Common myeloid progenitor, CD34-positive (primary cell): ENCODE data around the gene ST3GAL5.

Experiments
- CTCF ChIA-PET: fragments of 350-600 bp; sonication (Branson Sonifier 250); formaldehyde crosslinking; loops from one replicate; lab custom pipeline; 2021; ENCODE audit warnings: antibody characterized with exemption; lab: Charles Lee
- POLR2A ChIA-PET: fragments of 350-600 bp; sonication (Branson Sonifier 250); formaldehyde crosslinking; loops from one replicate; lab custom pipeline; 2021; ENCODE audit warnings: antibody characterized with exemption; lab: Charles Lee
- DNase-seq, 3 donors: peaks; one replicate each; pipeline versions ENCODE4 v3.0.0 to v3.0.0-alpha.2; 2013
- H3K27ac ChIP-seq, 2 experiments: 1 replicate in 1 of 2; 2 replicates in 1 of 2; pipeline ENCODE4 v1.7.0; 2013; ENCODE audit warnings: inconsistent platforms in 2 of 2, low read length in 2 of 2, mild to moderate bottlenecking in 2 of 2, low read depth in 1 of 2, moderate library complexity in 1 of 2; ENCODE audit not compliant: severe bottlenecking in 2 of 2, insufficient read depth in 1 of 2, poor library complexity in 1 of 2
- H3K27me3 ChIP-seq, 5 experiments: replicated peaks in 2 of 5; 1 replicate in 3 of 5; 2 replicates in 2 of 5; pipeline versions ENCODE4 v1.6.1 to v1.7.0; 2013; ENCODE audit warnings: low read length in 4 of 5, mild to moderate bottlenecking in 2 of 5, moderate library complexity in 2 of 5, inconsistent platforms in 1 of 5; ENCODE audit not compliant: insufficient read depth in 5 of 5, control insufficient read depth in 4 of 5
- H3K36me3 ChIP-seq, 4 experiments: 1 replicate in 2 of 4; 2 replicates in 2 of 4; pipeline versions ENCODE4 v1.6.1 to v1.7.0; 2013; ENCODE audit warnings: low read length in 3 of 4, control low read depth in 1 of 4, mild to moderate bottlenecking in 1 of 4; ENCODE audit not compliant: control insufficient read depth in 4 of 4, insufficient read depth in 4 of 4
- H3K4me1 ChIP-seq, 4 experiments: 1 replicate in 3 of 4; 2 replicates in 1 of 4; pipeline versions ENCODE4 v1.6.1 to v1.7.1; 2013; ENCODE audit warnings: low read length in 3 of 4, mild to moderate bottlenecking in 3 of 4, control low read depth in 1 of 4, inconsistent platforms in 1 of 4, moderate library complexity in 1 of 4; ENCODE audit not compliant: control insufficient read depth in 4 of 4, insufficient read depth in 4 of 4; ENCODE audit errors: control extremely low read depth in 1 of 4
- H3K4me3 ChIP-seq, 7 experiments: 1 replicate in 4 of 7; 2 replicates in 3 of 7; pipeline versions ENCODE4 v1.5.1 to v1.7.0; 2013; ENCODE audit warnings: mild to moderate bottlenecking in 7 of 7, low read length in 6 of 7, moderate library complexity in 6 of 7, inconsistent platforms in 2 of 7, low read depth in 2 of 7, control low read depth in 1 of 7; ENCODE audit not compliant: insufficient read depth in 4 of 7, control insufficient read depth in 1 of 7; ENCODE audit errors: extremely low read depth in 1 of 7
- H3K9me3 ChIP-seq, 5 experiments: 1 replicate in 4 of 5; 2 replicates in 1 of 5; pipeline versions ENCODE4 v1.6.1 to v1.7.1; 2013; ENCODE audit warnings: low read length in 4 of 5, mild to moderate bottlenecking in 2 of 5, inconsistent platforms in 1 of 5, low read depth in 1 of 5, moderate library complexity in 1 of 5; ENCODE audit not compliant: control insufficient read depth in 4 of 5, insufficient read depth in 2 of 5; ENCODE audit errors: control extremely low read depth in 1 of 5
- WGBS: methylation state at CpG from one replicate; pipeline ENCODE4 v1.1.5; 2013; ENCODE audit not compliant: insufficient coverage; 5-methylcytosine and 5-hydroxymethylcytosine counted together

Gene ST3GAL5

DNA sequence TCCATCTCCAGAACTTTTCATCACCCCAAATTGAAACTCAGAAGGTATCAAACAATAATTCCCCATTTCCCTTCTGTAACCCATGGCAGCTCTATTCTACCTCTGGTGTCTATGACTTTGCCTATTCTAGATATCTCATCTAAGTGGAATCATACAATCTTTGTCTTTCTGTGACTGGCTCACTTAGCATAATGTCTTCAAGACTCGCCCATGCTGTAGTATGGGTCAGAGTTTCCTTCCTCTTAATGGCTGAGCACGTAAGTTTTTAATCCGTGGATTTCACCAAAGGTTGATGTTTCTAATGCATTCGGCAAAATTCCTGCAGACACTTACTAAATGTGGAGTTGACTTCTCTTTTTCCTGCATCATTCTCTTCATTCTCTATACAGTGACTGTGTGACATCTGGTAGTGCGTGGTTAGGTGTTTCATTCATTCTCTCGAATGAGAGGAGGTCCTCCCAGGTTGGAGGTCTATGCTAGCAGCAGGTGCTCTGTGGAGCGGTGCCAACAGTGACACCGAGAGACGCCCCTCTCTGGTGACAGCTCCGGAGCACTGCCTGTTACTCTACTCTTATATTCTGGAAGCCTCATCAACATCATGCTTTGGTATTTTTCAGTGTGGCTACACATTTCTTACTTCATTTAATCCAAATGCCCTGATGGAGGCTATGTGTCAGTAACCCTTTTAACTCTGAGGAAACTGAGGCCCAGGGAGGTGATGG lies 84.9 kb downstream of the ST3GAL5 start:
- CTCF ChIA-PET: interaction anchor here (0.8 to 8.7 kb wide), 12 partner anchors 9 to 274 kb away, joined by 3 to 75 read pairs (median 4); partner anchors contain the start of genes ATOH8 and SFTPB
- 74% methylated on average over 8 of the region's 10 CpGs for WGBS
- H3K27me3 ChIP-seq: no peaks in the 10 kb centered on the region

DNA sequence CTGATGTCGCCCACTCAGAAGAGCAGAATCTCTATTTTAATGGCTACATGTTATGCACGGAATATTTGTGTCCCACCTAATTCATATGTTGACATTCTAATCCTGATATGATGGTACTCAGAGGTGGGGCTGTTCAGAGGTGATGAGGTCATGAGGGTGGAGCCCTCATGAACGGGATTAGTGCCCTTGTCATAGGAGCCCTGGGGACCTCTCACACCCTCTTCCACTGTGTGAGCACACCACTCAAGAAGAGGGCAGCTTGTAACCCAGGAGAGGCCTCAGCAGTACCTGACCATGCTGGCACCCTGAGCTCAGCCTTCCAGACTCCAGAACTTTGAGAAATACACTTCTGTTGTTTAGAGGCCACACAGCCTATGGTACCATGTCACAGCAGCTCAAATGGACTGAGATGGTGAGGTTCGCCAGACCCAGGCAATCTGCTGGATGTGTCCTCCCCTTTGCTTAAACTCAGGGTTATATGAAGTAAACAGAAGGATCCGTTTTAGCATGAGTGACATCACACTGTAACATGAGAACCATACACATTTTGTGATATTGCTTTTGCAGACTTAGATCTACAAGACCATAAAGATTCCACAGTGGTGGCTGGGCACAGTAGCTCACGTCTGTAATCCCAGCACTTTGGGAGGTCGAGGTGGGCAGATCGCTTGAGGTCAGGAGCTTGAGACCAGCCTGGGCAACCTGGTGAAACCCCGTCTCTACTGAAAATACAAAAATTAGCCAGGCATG lies 86.3 kb downstream of the ST3GAL5 start:
- Histone ChIP-seq H3K27ac (no peak overlapping the region), H3K9me3 (peaks cover 0 to 6% (median 2%) of the 10 kb centered on the region in 5 experiments), H3K4me3 (no peak overlapping the region), H3K36me3 (no peaks in the 10 kb centered on the region), H3K4me1 (peaks cover 0 to 9% (median 6%) of the 10 kb centered on the region in 4 experiments), H3K27me3 (no peaks in the 10 kb centered on the region)
- WGBS: 99% methylated on average over 7 of the region's 9 CpGs
- ChIA-PET POLR2A (no interaction called here), CTCF (interaction anchor here (1.1 to 8.7 kb wide), 8 partner anchors 11 to 73 kb away, joined by 3 to 75 read pairs (median 6); partner anchors contain the start of gene ATOH8)
- DNase-seq: no peak

More for the DNA sequence above, 84.9 kb downstream of the ST3GAL5 start:
- H3K36me3 ChIP-seq: no peaks in the 10 kb centered on the region
- H3K4me3 ChIP-seq: no peak overlapping the region
- H3K27ac ChIP-seq: no peak overlapping the region
- H3K9me3 ChIP-seq: peaks cover 0 to 6% (median 2%) of the 10 kb centered on the region in 5 experiments
- H3K4me1 ChIP-seq: peaks cover 0 to 9% (median 6%) of the 10 kb centered on the region in 4 experiments
- peak in 1 of 3 donors; percentile 21 for DNase-seq
- POLR2A ChIA-PET: no interaction called here

- Histone ChIP-seq H3K4me3 (no peak overlapping the region), H3K9me3 (peaks cover 0 to 6% (median 2%) of the 10 kb centered on the region in 5 experiments), H3K4me1 (peaks cover 0 to 9% (median 6%) of the 10 kb centered on the region in 4 experiments), H3K36me3 (no peaks in the 10 kb centered on the region), H3K27me3 (no peaks in the 10 kb centered on the region), H3K27ac (no peak overlapping the region)
- POLR2A ChIA-PET: no interaction called here
- 95% methylated on average over 5 of the region's 5 CpGs for WGBS
- DNase-seq: no peak
- CTCF ChIA-PET: interaction anchor here (1.6 to 8.7 kb wide), 6 partner anchors 10 to 72 kb away, joined by 4 to 75 read pairs (median 10); partner anchors contain the start of gene ATOH8
Observed at GRCh38 chr2:85801871-85802270, 86.9 kb downstream of the ST3GAL5 start.

DNA sequence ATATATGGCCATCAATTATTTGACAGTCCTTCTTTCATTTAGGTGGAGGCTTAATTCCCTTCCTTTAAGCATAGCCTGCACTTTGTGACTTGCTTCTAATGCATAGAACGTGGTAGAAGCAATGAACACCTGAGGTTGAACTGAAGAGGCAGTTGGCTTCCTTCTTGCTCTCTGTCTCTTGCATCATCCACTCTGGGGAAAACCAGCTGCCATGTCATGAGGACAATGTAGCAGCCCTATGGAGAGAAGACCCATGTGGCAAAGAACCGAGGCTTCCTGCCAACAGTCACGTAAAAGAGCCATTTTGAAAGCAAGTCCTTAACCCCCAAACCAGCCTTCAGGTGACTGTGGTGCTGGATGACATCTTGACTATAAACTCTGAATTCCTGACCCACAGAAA lies 88.2 kb downstream of the ST3GAL5 start:
- no peak for DNase-seq
- CTCF ChIA-PET: interaction anchor here (2.0 to 8.7 kb wide), 4 partner anchors 14 to 71 kb away, joined by 5 to 75 read pairs (median 10); partner anchors contain the start of gene ATOH8
- Histone ChIP-seq H3K27me3 (no peaks in the 10 kb centered on the region), H3K36me3 (no peaks in the 10 kb centered on the region), H3K4me3 (no peak overlapping the region), H3K27ac (no peak overlapping the region), H3K4me1 (peaks cover 0 to 9% (median 6%) of the 10 kb centered on the region in 4 experiments), H3K9me3 (peaks cover 0 to 6% (median 2%) of the 10 kb centered on the region in 5 experiments)
- POLR2A ChIA-PET: no interaction called here
- WGBS: 100% methylated on average over 3 of the region's 3 CpGs

DNA sequence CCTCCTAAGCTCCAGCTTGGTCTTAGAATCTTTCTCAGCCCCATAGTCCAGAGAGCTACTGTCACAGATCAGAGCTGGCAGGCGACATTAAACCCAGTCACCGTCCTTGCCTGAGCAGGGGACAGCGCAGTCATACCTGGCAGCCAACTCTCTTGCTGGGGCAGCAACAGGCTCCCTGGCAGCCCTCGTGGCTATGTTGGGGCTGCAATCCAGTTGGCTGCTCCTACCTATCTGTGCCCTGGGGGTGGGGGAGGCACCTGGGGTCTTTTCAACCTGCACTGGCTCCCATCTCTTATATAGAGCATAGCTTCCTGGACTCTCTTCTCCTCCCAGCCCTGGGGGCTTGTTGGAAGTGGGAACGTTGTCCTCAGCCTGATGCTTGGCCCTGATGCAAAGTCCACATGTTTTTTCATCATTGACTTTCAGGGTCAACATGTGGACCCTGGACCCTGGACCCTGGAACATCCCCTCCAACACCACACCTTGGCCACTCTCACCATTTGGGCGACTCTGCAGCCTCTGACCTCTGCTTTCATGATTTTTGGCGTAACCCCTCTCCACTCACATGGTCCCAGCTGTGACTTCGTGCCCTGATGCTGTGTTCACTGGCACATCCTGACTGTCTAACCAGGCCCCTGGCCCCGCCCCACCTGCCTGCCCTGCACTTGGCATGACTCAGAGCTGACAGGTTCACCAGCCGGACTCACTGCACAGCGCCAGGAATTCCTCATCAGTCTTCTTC lies 89.4 kb downstream of the ST3GAL5 start:
- Histone ChIP-seq H3K27ac (no peak overlapping the region), H3K4me1 (peaks cover 0 to 6% (median 4%) of the 10 kb centered on the region in 4 experiments), H3K36me3 (no peaks in the 10 kb centered on the region), H3K9me3 (peaks cover 0 to 6% (median 2%) of the 10 kb centered on the region in 5 experiments), H3K4me3 (no peak overlapping the region), H3K27me3 (no peaks in the 10 kb centered on the region)
- 88% methylated on average over 9 of the region's 11 CpGs for WGBS
- no peak for DNase-seq
- ChIA-PET CTCF (interaction anchor here (0.6 to 8.7 kb wide), 5 partner anchors 15 to 407 kb away, joined by 3 to 75 read pairs (median 4); partner anchors contain the start of gene ATOH8), POLR2A (no interaction called here)

DNA sequence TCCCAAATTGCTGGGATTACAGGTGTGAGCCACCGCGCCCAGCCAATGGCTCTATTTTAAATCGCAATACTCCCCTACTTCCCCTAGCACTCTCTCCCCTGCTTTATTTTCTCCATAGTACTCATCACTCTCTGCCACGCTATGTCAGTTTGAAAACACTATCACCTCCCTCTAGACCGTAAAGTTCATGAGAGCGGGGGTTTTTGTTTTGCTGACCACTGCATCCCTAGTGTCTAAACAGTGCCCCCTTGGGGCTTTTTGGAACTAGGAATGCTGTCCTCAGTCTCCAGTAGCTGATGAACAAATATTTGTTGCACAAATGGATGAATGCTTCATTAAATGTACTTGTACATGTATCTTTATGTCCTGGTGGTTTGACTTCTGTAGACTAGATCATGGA lies 90.9 kb downstream of the ST3GAL5 start:
- Histone ChIP-seq H3K36me3 (no peaks in the 10 kb centered on the region), H3K27me3 (no peaks in the 10 kb centered on the region), H3K4me1 (no peaks in the 10 kb centered on the region), H3K4me3 (no peak overlapping the region), H3K27ac (no peak overlapping the region), H3K9me3 (peaks cover 0 to 6% (median 2%) of the 10 kb centered on the region in 5 experiments)
- ChIA-PET CTCF (interaction anchor here (1.0 to 1.3 kb wide), 4 partner anchors 16 to 64 kb away, joined by 4 to 5 read pairs (median 4); no protein-coding TSS in a partner anchor), POLR2A (no interaction called here)
- no peak for DNase-seq
- WGBS: 85% methylated on average over 6 of the region's 6 CpGs
